ENCODE results near the gene UBA3. TPM values are rescaled to one million over a fixed set of nuclear protein-coding genes. Genes with fewer than 3 reads are reported as not detected.

Gene UBA3
- total and polyA plus RNA-seq, 2 of the 13 experiments (the other 11 are each of a cell fraction or from before 2014, with no cell fraction given): 40.7 to 49.0 TPM

- TF ChIP-seq SIX4 (CRISPR knock-in tag; IDR thresholded peaks at IDR 0.05) (no peak), SMC3 (IDR thresholded peaks at IDR 0.05; ENCODE audit: low read length) (no peak), JDP2 (CRISPR knock-in tag; IDR thresholded peaks at IDR 0.05; ENCODE audit: borderline replicate concordance) (no peak), HNRNPL (IDR thresholded peaks at IDR 0.05; ENCODE audit: low read depth, low read length) (no peak), ZNF773 (CRISPR knock-in tag; IDR thresholded peaks at IDR 0.05; ENCODE audit: borderline replicate concordance) (no peak), MEF2D (CRISPR knock-in tag; IDR thresholded peaks at IDR 0.05) (no peak), CENPT (CRISPR knock-in tag; IDR thresholded peaks at IDR 0.05; ENCODE audit: low read depth) (no peak)
- no peak overlapping the region for H3K4me3 ChIP-seq (replicated peaks in 1 of 3; ENCODE audit: insufficient read depth in 1 of 3, low read depth in 2 of 3, low read length in 3 of 3)
- H3K4me2 ChIP-seq (ENCODE audit: low read depth, low read length): no peak overlapping the region
- DNase-seq (ENCODE audit: low spot score) (no peak), FAIRE-seq (no peak), ATAC-seq (no peak)
- peaks cover 2 to 8% of the 10 kb centered on the region in 2 experiments; a peak in 2 of 5 replicates for H3K36me3 ChIP-seq (replicated peaks in 1 of 2; ENCODE audit: control insufficient read depth in 1 of 2, insufficient read depth in 2 of 2, low read length in 2 of 2)
- CTCF ChIA-PET (ENCODE audit: low intra/inter-chr PET ratio, low total read pairs): no interaction called here
- POLR2A ChIA-PET: no interaction called here
- in situ Hi-C loops (cut with HindIII; ENCODE audit: extremely low pct_ligation_motif_present, low pct_unique_long_range_greater_than_20kb) (loop anchor here (25.0 kb wide), 1 partner anchor 554 kb away; no protein-coding TSS in a partner anchor), intact Hi-C loops (cut with micrococcal nuclease; ENCODE audit: unreplicated experiment) (no loop called here)
- no peak overlapping the region for H2AFZ ChIP-seq (ENCODE audit: low read length)
- H3K27me3 ChIP-seq (ENCODE audit: control insufficient read depth in 1 of 2, insufficient read depth in 2 of 2, low read length in 2 of 2): no peaks in the 10 kb centered on the region
- WGBS (ENCODE audit: low lambda C conversion rate): 53% methylated on average over 5 of the region's 5 CpGs
- H3K9ac ChIP-seq (ENCODE audit: insufficient read depth, low read depth, low read length): no peak overlapping the region
- BruUV-seq (replicated peaks): no TSS peak
- no peaks in the 10 kb centered on the region for H4K20me1 ChIP-seq (ENCODE audit: insufficient read depth, low read length)
- no peaks in the 10 kb centered on the region for H3K9me3 ChIP-seq (ENCODE audit: low read length)
- H3K27ac ChIP-seq (ENCODE audit: extremely low read length, insufficient read depth, low read length): no peak overlapping the region
- H3K4me1 ChIP-seq (ENCODE audit: insufficient read depth, low read length): no peaks in the 10 kb centered on the region
- H3K79me2 ChIP-seq (ENCODE audit: insufficient read depth, low read length): no peaks in the 10 kb centered on the region
These were observed 27.7 kb upstream of the UBA3 start for GRCh38 chr3:69107841-69108240.

- no peaks in the 10 kb centered on the region for H3K79me2 ChIP-seq (ENCODE audit: insufficient read depth, low read length)
- H3K4me1 ChIP-seq (ENCODE audit: insufficient read depth, low read length): no peaks in the 10 kb centered on the region
- no peaks in the 10 kb centered on the region for H4K20me1 ChIP-seq (ENCODE audit: insufficient read depth, low read length)
- FAIRE-seq (no peak), ATAC-seq (no peak), DNase-seq (ENCODE audit: low spot score) (no peak)
- intact Hi-C loops (cut with micrococcal nuclease; ENCODE audit: unreplicated experiment): no loop called here
- H3K27ac ChIP-seq (ENCODE audit: extremely low read length, insufficient read depth, low read length): no peak overlapping the region
- H3K9me3 ChIP-seq (ENCODE audit: low read length): no peaks in the 10 kb centered on the region
- peaks cover 2 to 19% of the 10 kb centered on the region in 2 experiments; a peak in 3 of 5 replicates for H3K36me3 ChIP-seq (replicated peaks in 1 of 2; ENCODE audit: control insufficient read depth in 1 of 2, insufficient read depth in 2 of 2, low read length in 2 of 2)
- no peak overlapping the region for H3K4me2 ChIP-seq (ENCODE audit: low read depth, low read length)
- H3K4me3 ChIP-seq (replicated peaks in 1 of 3; ENCODE audit: insufficient read depth in 1 of 3, low read depth in 2 of 3, low read length in 3 of 3): no peak overlapping the region
- in situ Hi-C loops (cut with HindIII; ENCODE audit: extremely low pct_ligation_motif_present, low pct_unique_long_range_greater_than_20kb): loop anchor here (25.0 kb wide), 1 partner anchor 557 kb away; no protein-coding TSS in a partner anchor
- no peak overlapping the region for H3K9ac ChIP-seq (ENCODE audit: insufficient read depth, low read depth, low read length)
- 80% methylated on average over 3 of the region's 3 CpGs for WGBS (ENCODE audit: low lambda C conversion rate)
- CTCF ChIA-PET (ENCODE audit: low intra/inter-chr PET ratio, low total read pairs): no interaction called here
- H2AFZ ChIP-seq (ENCODE audit: low read length): no peak overlapping the region
- no peaks in the 10 kb centered on the region for H3K27me3 ChIP-seq (ENCODE audit: control insufficient read depth in 1 of 2, insufficient read depth in 2 of 2, low read length in 2 of 2)
- POLR2A ChIA-PET: no interaction called here
- BruUV-seq (replicated peaks): no TSS peak
- TF ChIP-seq HNRNPUL1 (IDR thresholded peaks at IDR 0.05; ENCODE audit: low read depth, low read length) (no peak), BRD4 (CRISPR knock-in tag; IDR thresholded peaks at IDR 0.05) (no peak), STAT6 (CRISPR knock-in tag; IDR thresholded peaks at IDR 0.05; ENCODE audit: borderline replicate concordance) (no peak), HNF4G (IDR thresholded peaks at IDR 0.05; ENCODE audit: borderline replicate concordance, low read depth, low read length) (no peak), HNF4G (CRISPR knock-in tag; IDR thresholded peaks at IDR 0.05; ENCODE audit: borderline replicate concordance, low read depth) (no peak), NR0B2 (CRISPR knock-in tag; IDR thresholded peaks at IDR 0.05) (no peak), ZNF362 (CRISPR knock-in tag; IDR thresholded peaks at IDR 0.05; ENCODE audit: borderline replicate concordance) (no peak), GZF1 (CRISPR knock-in tag; IDR thresholded peaks at IDR 0.05) (no peak), ZNF619 (CRISPR knock-in tag; IDR thresholded peaks at IDR 0.05) (no peak), ISX (CRISPR knock-in tag; conservative IDR thresholded peaks at IDR 0.05) (no peak)
These were observed 25.2 kb upstream of the UBA3 start for GRCh38 chr3:69105320-69105719.
